K562 (cell line): ENCODE results near the gene PPP2R2D.

Experiments used
- ARHGAP35 ChIP-seq: fragments of 450-650 bp; IDR thresholded peaks from 2 replicates; pipeline ENCODE4 v1.6.1; 2018; ENCODE audit not compliant: partially characterized antibody
- BRF2 ChIP-seq: IDR thresholded peaks from 3 replicates; pipeline ENCODE4 v1.6.1; 2011; ENCODE audit warnings: borderline replicate concordance, mild to moderate bottlenecking; ENCODE audit not compliant: insufficient read length, insufficient read depth
- CTCF ChIP-seq, 3 experiments: IDR thresholded peaks in 2 of 3; conservative IDR thresholded peaks in 1 of 3; 2 replicates each; pipeline ENCODE4 v1.5.1; 2011 to 2012; ENCODE audit warnings: low read length in 3 of 3, mild to moderate bottlenecking in 3 of 3, control low read depth in 2 of 3, improper control_type of control experiment in 1 of 3, inconsistent platforms in 1 of 3, low read depth in 1 of 3, mixed read lengths in 1 of 3, moderate library complexity in 1 of 3; ENCODE audit not compliant: insufficient read depth in 2 of 3
- HDAC2 ChIP-seq: fragments of 450-650 bp; IDR thresholded peaks from 2 replicates; pipeline ENCODE4 v1.6.1; 2016; ENCODE audit warnings: mild to moderate bottlenecking
- POLR2A ChIP-seq: fragments of 450-650 bp; conservative IDR thresholded peaks from 2 replicates; pipeline ENCODE4 v1.6.1; 2016
- SMARCA4 ChIP-seq: fragments of 450-650 bp; IDR thresholded peaks from 2 replicates; pipeline ENCODE4 v1.6.1; 2016
- SP1 ChIP-seq: sonication (generic); formaldehyde crosslinking; IDR thresholded peaks from 2 replicates; pipeline ENCODE4 v1.8.1; 2022; ENCODE audit warnings: mild to moderate bottlenecking, missing genetic modification reagents
- TGIF2 ChIP-seq: sonication (generic); formaldehyde crosslinking; IDR thresholded peaks from 2 replicates; pipeline ENCODE4 v1.8.1; 2022; ENCODE audit warnings: mild to moderate bottlenecking, missing genetic modification reagents, moderate library complexity

DNA sequence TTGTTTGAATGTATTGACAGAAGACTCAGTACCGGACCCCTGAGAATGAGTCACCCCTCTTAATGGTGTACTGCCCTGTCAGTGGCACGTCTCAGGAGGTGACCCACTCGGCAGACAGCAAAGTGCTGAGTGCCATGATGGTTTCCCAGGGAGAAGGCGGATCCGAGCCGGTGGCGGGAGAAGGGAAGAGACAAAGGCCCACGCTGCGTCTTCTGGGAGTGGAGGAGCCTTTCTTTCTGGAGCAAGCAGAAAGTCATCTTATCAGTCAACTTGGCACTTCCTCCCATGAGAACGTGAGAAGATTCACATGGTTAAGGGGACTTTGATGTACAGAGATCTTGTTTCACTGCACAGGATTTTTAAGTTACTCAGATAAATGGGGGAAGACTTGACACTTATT is 14.6 kb upstream of the PPP2R2D start:
- TF ChIP-seq TGIF2 (CRISPR knock-in tag) (no peak), CTCF (IDR thresholded peaks at IDR 0.05 in 2 of 3, conservative IDR thresholded peaks at IDR 0.05 in 1 of 3; ENCODE audit: insufficient read depth in 2 of 3, low read depth in 1 of 3, low read length in 3 of 3) (no peak), SP1 (no peak), BRF2 (no peak), SMARCA4 (no peak), HDAC2 (no peak), ARHGAP35 (no peak), POLR2A (no peak)
